Renal pelvis (tissue), 12 donors: ENCODE measurements around the gene NECAB2. TPM values are rescaled to one million over a fixed set of nuclear protein-coding genes. Genes with fewer than 3 reads are reported as not detected.
A peak's percentile ranks its signal among the peaks of the same experiment; 100 is the strongest.

Experiments used
- DNase-seq: peaks from one replicate; pipeline ENCODE4 v3.0.0-alpha.2; 2013
- long read RNA-seq, 16 experiments: transcript quantifications; one replicate each; lab custom pipeline, GENCODE V29; 2026
- polyA plus RNA-seq, 3 donors: library from polyadenylated mRNA; unstranded; fragments of 120-200 nt; gene quantifications; one replicate each; pipeline ENCODE4 v1.2.1, GENCODE V29; 2013; ENCODE audit not compliant: insufficient read length in 3 of 3

NECAB2 gene
- polyA plus RNA-seq = 1 to 10 TPM; 3.1 to 3.3 (median 3.2) TPM
- long read RNA-seq, donor 1 = 0 reads
- long read RNA-seq, donor 2, partial matches to known transcripts = 0 of 2 reads
- long read RNA-seq, donor 2, other reads (novel, unspliced or antisense) = 0 of 2 reads
- long read RNA-seq, donor 3, partial matches to known transcripts = 0 of 1 reads
- long read RNA-seq, donor 3, other reads (novel, unspliced or antisense) = 0 of 1 reads
- long read RNA-seq, donor 4 = 0 reads
- long read RNA-seq, donor 5 = 0 reads
- long read RNA-seq, donor 6, partial matches to known transcripts = 0 of 1 reads
- long read RNA-seq, donor 6, other reads (novel, unspliced or antisense) = 0 of 1 reads
- long read RNA-seq, donor 7 = 0 reads
- long read RNA-seq, donor 8 = 0 reads
- long read RNA-seq, donor 9 = 0 reads
- long read RNA-seq, donor 10 = 0 reads
- long read RNA-seq, donor 11, partial matches to known transcripts = 0 of 1 reads
- long read RNA-seq, donor 11, other reads (novel, unspliced or antisense) = 0 of 1 reads
- long read RNA-seq, donor 12 = 0 reads
- long read RNA-seq, donor 13 = 0 reads
- long read RNA-seq, donor 14 = 0 reads
- long read RNA-seq, donor 15 = 0 reads
- long read RNA-seq, donor 16 = 0 reads

- no peak for DNase-seq
These were observed at the start of gene NECAB2 for GRCh38 chr16:83967838-83968305. Gene NECAB2, plus strand, starts transcription at chr16:83968244. Its CDS starts 405 bp downstream, at chr16:83968649.

- DNase-seq = no peak
These were observed 47.1 kb upstream of the NECAB2 start for GRCh38 chr16:83920894-83921491.

- DNase-seq = no peak
These were observed 44.3 kb upstream of the NECAB2 start for GRCh38 chr16:83923581-83924365.

DNA sequence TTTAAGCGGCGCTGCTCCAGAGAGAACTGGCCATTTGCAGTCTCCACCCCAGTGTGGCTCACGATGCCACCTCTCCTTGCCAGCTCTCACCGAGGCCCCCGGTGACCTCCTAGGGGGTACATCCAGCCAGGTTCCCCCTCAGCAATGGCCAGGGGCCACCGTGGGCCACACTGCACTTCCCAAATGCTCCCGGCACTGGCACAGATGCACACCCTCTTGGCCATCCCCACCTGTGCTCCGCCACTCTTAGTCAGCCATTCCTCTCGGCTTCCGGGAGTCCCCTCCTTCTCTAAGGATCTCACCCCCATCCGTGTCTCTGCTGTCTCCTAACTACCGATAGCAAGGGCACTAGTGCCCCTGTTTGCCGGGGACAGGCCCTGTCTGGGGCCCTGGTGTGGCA is 43.4 kb upstream of the NECAB2 start:
- no peak for DNase-seq

- DNase-seq = no peak
These were observed 42.7 kb upstream of the NECAB2 start for GRCh38 chr16:83925095-83925905.

- DNase-seq = no peak
These were observed 41.9 kb upstream of the NECAB2 start for GRCh38 chr16:83925957-83926725.

DNA sequence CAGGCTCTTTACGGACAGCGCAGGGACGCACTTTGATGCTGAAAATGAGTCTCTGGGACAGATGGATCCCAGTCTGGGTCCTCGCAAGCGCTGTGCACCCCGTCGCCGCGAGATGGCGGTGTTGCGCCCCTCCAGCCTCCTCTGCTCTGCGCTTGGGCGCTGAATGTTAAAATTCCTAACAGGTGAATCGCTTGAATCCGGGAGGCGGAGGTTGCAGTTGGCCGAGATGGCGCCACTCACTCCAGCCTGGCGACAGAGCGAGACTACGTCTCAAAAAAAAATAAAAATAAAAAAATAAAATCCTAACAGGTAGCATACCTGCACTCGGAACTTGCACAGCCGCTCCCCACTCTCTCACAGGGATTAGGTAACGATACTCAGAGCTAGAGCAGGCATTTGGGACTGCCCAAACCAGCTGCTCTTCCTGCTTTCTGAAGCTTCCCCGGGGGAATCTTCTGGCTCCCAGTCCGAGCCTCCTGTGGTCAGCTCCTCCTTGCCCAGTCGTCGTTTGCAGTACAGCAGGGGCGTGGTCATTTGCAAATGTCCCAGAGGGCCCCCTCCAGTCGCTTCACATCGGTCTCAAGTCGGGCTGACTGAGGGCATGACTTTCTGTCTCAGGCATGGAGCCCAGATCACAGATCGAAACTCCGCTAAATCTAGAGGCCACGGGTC is 41.2 kb upstream of the NECAB2 start:
- peak; percentile 67 for DNase-seq

DNA sequence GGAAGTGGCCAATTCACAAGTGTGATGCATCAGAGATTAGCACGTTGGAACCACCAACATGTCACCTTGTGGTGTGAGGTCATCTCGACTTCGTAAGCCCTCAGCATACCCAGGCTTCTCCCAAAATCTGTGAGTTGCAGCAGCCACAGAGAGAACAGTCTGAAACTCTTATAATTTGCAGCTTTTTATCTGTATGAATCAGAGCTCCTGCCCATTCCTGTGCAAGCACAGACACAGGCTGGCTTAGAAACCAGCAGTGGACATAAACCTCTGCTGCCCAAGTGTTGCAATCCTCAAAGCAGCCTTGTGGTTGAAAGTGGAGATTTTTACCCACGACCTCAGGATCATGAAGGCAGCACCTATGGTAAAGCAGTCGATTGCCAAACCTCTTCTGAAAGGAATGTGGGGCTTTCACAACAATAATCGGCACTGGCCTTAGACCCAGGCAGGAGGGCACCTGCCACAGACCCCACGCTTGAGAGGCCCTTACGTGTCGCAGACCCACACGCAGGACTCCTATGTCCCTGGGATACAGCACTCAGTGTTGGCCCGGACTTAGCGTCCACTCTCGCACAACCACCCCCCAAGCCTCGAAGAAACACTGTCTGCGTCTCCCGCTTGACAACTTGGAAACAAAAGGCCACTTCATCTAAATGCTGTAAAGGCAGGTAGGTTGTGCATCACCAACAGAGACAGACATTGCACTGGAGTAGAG is 39.5 kb upstream of the NECAB2 start:
- DNase-seq = no peak

DNA sequence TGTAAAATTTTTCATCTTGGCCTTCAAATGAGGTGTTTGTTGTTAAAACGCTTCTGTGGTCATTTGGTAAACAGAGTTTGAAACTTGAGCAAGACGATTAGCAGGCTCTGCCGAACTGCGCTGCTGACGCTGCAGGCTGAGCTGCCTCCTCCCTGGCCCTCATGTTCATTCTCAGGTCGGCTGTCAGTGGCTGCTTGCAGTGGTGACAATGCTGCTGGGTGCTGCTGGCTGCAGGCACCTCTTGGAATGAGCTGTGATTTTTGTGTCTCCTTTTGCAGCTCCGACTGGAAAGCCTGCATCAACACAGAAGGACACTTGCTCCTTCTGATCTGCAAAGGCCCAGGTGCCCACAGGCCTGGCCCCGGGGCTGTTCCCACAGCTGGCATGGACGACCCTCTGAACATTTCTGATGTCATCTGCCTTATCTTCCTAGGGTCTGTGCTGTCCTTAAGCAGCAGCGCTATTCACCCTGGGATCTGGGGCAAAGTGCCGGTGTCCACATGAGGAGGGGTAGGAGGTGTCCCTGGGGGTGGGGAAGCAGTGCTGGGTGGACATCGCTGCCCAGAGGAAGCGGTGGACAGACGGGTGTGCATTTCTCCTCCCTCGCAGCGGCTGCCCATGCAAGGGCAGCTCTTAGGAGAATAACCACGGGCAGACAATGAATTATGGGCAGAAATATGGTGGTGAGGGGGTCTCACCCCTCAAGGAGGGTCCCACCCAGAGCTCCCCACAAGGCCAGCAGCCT is 38.1 kb upstream of the NECAB2 start:
- DNase-seq = no peak

GRCh38 chr16:83930730-83931500 is 37.1 kb upstream of the NECAB2 start:
- DNase-seq = no peak

DNA sequence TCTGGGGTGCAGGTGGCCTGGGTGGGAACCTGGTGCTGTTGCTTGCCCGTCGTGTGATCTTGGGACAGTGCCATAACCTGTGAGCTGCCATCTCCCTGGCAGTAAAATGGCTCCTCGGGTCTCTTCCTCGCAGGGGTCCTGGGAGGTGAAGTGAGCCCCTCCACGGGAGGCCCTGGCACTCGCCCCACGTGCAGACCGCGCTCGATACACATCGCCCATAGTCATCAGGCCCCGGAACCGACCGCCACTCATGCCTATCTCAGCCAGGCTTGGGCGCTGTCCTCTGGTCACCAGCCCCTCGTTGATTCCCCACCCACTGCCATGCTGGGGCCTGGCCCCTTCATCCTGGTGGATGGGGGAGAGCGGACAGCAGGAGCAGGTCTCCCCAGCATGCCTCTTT is 36.5 kb upstream of the NECAB2 start:
- DNase-seq = no peak

- DNase-seq = no peak
These were observed 35.7 kb upstream of the NECAB2 start for GRCh38 chr16:83932304-83932703.

GRCh38 chr16:83932955-83933673 is 34.9 kb upstream of the NECAB2 start:
- DNase-seq = no peak

- DNase-seq = no peak
These were observed 34.0 kb upstream of the NECAB2 start for GRCh38 chr16:83933885-83934683.

DNA sequence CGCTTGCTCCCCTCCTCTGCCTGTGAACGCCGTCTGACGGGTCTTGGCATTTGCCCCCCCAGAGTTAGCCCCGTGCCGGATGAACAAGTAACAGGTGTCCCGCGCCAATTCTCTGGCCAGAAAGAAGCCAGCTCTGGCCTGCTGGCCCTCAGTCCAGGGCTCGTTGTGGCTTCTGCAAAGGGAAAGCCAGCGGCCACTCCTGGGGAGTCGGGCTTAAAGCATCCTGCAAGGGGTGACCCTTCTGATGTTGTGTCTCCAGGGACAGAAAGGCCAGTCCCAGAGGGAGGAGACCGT is 33.4 kb upstream of the NECAB2 start:
- DNase-seq = no peak
